Retinal pigment epithelial cell (primary cell): Measurements from ENCODE around the gene TXLNG.
A peak's percentile ranks its signal among the peaks of the same experiment; 100 is the strongest.

ENCODE experiments used
- DNase-seq: peaks from one replicate; pipeline ENCODE4 v3.0.0-alpha.2; 2010; ENCODE audit warnings: low read depth
- H3K4me3 ChIP-seq: 2 replicates; pipeline ENCODE4 v1.5.1; 2011; ENCODE audit warnings: mild to moderate bottlenecking, low read length, control low read depth, moderate library complexity
- TF ChIP-seq, protein P1 (sequence below): conservative IDR thresholded peaks from 2 replicates; pipeline ENCODE4 v1.5.1; 2011; ENCODE audit warnings: low read depth, low read length, control low read depth, inconsistent platforms

Gene TXLNG

GRCh38 chrX:16838202-16839066 lies 52.2 kb downstream of the TXLNG start:
- DNase-seq, result peak; percentile 96
- TF ChIP-seq, protein P1, sequence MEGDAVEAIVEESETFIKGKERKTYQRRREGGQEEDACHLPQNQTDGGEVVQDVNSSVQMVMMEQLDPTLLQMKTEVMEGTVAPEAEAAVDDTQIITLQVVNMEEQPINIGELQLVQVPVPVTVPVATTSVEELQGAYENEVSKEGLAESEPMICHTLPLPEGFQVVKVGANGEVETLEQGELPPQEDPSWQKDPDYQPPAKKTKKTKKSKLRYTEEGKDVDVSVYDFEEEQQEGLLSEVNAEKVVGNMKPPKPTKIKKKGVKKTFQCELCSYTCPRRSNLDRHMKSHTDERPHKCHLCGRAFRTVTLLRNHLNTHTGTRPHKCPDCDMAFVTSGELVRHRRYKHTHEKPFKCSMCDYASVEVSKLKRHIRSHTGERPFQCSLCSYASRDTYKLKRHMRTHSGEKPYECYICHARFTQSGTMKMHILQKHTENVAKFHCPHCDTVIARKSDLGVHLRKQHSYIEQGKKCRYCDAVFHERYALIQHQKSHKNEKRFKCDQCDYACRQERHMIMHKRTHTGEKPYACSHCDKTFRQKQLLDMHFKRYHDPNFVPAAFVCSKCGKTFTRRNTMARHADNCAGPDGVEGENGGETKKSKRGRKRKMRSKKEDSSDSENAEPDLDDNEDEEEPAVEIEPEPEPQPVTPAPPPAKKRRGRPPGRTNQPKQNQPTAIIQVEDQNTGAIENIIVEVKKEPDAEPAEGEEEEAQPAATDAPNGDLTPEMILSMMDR, result peak; percentile 37
- H3K4me3 ChIP-seq, result no peak overlapping the region

DNA sequence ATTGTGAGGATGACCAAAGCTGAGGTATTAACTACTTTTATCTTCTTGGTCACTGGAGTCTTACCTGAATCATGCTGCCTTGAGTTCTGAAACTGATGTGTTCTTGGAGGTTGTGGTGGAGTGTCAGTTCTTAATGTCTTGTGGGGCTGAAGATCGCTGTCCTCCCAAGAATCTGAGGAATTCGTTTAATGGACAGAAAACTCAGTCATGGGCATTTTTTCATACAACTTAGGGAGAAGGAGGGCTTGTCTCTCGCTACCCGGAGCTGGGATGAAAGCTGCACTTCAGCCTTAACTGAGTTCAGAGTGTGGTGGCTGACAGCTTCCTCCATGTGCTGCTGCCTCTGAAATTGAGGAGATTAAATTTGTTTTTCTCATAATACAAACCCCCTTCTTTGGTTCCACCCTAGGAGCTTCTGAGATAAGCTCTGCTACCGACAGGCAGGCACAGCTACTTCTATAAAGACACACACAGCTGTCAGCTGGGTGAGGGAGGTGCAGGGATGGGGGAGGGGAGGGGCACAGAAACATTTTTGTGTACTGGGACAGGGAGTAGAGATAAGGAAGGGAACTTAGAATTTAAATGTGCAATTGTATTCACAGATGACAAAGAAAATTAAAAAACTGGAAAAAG lies 53.1 kb downstream of the TXLNG start:
- TF ChIP-seq, protein P1, result no peak
- DNase-seq, result peak; percentile 7
- no peak overlapping the region for H3K4me3 ChIP-seq

DNA sequence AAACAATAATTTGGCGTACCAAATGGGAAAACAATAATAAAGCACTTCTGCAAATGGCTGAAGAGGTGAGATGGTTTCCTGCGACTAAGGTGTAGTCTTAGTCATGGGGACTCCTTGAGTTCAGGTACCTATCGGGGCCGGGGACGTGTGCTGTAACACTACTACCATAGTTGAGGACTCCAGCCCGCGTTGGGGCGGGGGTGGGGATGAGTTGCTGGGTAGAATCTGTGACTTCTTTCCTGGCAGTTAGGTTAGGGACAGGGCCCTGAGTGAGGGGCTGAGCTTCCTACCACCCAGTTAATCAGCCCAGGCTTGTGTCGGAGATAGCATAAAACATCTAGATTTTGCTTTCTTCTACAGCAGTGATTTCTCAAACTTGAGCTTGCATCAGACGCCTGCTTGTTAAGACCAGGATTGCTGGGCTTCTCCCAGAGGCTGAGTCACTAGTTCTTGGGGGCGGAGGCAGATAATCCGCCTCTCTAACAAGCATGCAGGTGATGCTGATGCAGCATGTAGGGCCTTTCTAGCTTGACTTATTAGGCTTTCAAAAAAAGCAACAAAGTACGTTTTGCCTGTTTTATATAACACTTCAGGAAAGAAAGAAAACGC lies 53.7 kb downstream of the TXLNG start:
- DNase-seq, result peak; percentile 98
- H3K4me3 ChIP-seq, result no peak overlapping the region
- TF ChIP-seq, protein P1, result no peak

- no peak for DNase-seq
- no peak overlapping the region for H3K4me3 ChIP-seq
- TF ChIP-seq, protein P1, result no peak
Measured at GRCh38 chrX:16842684-16843083, 56.4 kb downstream of the TXLNG start.

DNA sequence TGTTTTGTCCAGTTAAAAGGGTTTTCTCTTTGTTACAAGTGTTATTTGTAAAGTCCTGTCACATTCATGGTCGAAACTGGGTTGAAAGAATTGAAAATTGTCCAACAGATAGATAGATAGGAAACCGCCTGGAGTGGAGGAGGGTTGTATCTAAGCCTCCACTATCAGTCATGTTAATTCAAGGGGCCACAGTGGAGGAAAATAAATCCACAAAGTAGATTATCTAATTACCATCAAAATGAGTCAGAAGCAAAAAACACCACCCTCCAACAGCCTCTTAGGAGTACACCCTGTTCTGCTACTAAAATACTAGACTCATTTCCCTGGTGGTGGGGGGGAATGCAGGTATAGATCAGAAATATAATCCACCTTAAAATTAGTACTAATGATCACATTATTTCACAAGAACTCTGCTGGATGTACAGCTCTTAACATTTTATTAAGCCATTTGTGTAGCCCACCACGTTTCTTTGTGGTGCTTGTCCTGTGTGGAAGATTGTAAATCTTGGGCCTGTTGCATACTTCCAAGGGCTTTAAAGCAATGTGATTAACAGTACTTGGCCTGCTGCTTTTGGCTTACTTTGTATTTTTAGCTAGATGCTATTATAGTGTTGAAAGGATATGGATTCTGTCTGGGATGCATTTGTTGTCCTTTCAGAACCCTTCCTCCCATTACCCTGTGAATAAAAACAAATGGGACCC lies 57.1 kb downstream of the TXLNG start:
- DNase-seq, result peak; percentile 48
- TF ChIP-seq, protein P1, result no peak
- H3K4me3 ChIP-seq, result no peak overlapping the region

- TF ChIP-seq, protein P1, result no peak
- H3K4me3 ChIP-seq, result no peak overlapping the region
- no peak for DNase-seq
Measured at GRCh38 chrX:16845686-16846085, 59.4 kb downstream of the TXLNG start.
